Measurements from ENCODE around the gene CLASP2. TPM values are rescaled to one million over a fixed set of nuclear protein-coding genes. Genes with fewer than 3 reads are reported as not detected.
"Not testable (repeated sequence)": the region's sequence is repeated elsewhere in the genome, so short reads cannot be mapped to it uniquely, and the experiment has no call there.

Gene CLASP2
- total RNA-seq, 1 experiment from 2014 or later = 40.4 TPM

DNA sequence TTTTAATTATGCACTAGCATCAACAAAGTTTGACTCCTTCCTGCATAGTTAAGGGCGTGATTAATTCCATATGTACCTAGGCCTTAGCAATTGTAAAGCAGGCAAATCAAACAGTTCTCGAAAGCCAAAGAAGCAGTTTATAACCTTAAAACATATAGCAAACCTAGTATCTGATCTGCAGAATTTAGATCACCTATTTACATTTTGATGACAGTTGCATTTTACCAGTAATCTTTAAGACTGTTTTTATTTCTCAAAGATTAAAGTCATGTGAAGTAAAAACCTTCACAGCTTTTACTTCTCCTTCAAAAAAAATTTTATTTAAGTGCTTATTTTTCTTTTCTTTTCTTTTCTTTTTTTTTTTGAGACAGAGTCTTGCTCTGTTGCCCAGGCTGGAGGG, 257.0 kb downstream of the CLASP2 start:
- ATAC-seq (no peak), DNase-seq (ENCODE audit: low read depth, low spot score) (no peak)
- H3K27me3 ChIP-seq (ENCODE audit: control insufficient read depth, insufficient read depth, low read length) = no peaks in the 10 kb centered on the region
- H3K27ac ChIP-seq (ENCODE audit: low read length) = no peak overlapping the region
- CTCF ChIA-PET = no interaction called here
- H3K36me3 ChIP-seq (ENCODE audit: control insufficient read depth, insufficient read depth, low read length) = no peaks in the 10 kb centered on the region
- TF ChIP-seq, protein P1, sequence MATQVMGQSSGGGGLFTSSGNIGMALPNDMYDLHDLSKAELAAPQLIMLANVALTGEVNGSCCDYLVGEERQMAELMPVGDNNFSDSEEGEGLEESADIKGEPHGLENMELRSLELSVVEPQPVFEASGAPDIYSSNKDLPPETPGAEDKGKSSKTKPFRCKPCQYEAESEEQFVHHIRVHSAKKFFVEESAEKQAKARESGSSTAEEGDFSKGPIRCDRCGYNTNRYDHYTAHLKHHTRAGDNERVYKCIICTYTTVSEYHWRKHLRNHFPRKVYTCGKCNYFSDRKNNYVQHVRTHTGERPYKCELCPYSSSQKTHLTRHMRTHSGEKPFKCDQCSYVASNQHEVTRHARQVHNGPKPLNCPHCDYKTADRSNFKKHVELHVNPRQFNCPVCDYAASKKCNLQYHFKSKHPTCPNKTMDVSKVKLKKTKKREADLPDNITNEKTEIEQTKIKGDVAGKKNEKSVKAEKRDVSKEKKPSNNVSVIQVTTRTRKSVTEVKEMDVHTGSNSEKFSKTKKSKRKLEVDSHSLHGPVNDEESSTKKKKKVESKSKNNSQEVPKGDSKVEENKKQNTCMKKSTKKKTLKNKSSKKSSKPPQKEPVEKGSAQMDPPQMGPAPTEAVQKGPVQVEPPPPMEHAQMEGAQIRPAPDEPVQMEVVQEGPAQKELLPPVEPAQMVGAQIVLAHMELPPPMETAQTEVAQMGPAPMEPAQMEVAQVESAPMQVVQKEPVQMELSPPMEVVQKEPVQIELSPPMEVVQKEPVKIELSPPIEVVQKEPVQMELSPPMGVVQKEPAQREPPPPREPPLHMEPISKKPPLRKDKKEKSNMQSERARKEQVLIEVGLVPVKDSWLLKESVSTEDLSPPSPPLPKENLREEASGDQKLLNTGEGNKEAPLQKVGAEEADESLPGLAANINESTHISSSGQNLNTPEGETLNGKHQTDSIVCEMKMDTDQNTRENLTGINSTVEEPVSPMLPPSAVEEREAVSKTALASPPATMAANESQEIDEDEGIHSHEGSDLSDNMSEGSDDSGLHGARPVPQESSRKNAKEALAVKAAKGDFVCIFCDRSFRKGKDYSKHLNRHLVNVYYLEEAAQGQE (IDR thresholded peaks at IDR 0.05; ENCODE audit: insufficient read depth in 1 of 2, low read depth in 2 of 2, low read length in 1 of 2) = no peak
- no peak for TF ChIP-seq POLR2AphosphoS5 (IDR thresholded peaks at IDR 0.05; ENCODE audit: low read depth, low read length)
- TF ChIP-seq, protein P2, sequence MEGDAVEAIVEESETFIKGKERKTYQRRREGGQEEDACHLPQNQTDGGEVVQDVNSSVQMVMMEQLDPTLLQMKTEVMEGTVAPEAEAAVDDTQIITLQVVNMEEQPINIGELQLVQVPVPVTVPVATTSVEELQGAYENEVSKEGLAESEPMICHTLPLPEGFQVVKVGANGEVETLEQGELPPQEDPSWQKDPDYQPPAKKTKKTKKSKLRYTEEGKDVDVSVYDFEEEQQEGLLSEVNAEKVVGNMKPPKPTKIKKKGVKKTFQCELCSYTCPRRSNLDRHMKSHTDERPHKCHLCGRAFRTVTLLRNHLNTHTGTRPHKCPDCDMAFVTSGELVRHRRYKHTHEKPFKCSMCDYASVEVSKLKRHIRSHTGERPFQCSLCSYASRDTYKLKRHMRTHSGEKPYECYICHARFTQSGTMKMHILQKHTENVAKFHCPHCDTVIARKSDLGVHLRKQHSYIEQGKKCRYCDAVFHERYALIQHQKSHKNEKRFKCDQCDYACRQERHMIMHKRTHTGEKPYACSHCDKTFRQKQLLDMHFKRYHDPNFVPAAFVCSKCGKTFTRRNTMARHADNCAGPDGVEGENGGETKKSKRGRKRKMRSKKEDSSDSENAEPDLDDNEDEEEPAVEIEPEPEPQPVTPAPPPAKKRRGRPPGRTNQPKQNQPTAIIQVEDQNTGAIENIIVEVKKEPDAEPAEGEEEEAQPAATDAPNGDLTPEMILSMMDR (IDR thresholded peaks at IDR 0.05) = no peak
- TF ChIP-seq SIN3A (IDR thresholded peaks at IDR 0.05; ENCODE audit: borderline replicate concordance, insufficient read depth, low read depth, low read length) = no peak
- no peak for TF ChIP-seq TCF7L2 (IDR thresholded peaks at IDR 0.05; ENCODE audit: low read depth, low read length)
- intact Hi-C loops (cut with micrococcal nuclease; ENCODE audit: unreplicated experiment) = no loop called here
- no peaks in the 10 kb centered on the region for H3K4me1 ChIP-seq (ENCODE audit: control insufficient read depth, insufficient read depth, low read length)
- no TSS peak for BruUV-seq (replicated peaks)
- POLR2A ChIA-PET = no interaction called here
- H3K9me3 ChIP-seq (ENCODE audit: control insufficient read depth, insufficient read depth, low read depth, low read length) = no peaks in the 10 kb centered on the region
- H3K4me3 ChIP-seq (ENCODE audit: low read depth in 2 of 2, low read length in 2 of 2) = no peak overlapping the region
- in situ Hi-C loops (cut with HindIII; ENCODE audit: low pct_unique_long_range_greater_than_20kb, low sequenced_read_pairs) = no loop called here

DNA sequence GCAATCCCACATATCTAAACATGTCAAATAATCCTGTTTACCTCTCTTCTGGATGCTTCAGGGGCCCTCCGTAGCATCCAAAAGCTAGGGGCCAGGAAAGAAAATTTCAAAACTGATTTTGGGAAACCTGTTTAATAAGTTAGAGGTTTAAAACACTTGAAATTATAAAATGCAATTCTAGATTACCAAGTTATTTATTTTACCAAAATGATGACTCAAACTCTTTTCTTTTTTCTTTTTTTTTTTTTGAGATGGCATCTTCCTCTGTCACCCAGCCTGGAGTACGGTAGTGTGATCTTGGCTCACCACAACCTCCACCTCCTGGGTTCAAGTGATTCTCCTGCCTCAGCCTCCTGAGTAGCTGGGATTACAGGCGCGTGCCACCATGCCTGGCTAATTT, 258.5 kb downstream of the CLASP2 start:
- BruUV-seq (replicated peaks); H3K27ac ChIP-seq (ENCODE audit: low read length); CTCF ChIA-PET; H3K27me3 ChIP-seq (ENCODE audit: control insufficient read depth, insufficient read depth, low read length); in situ Hi-C loops (cut with HindIII; ENCODE audit: low pct_unique_long_range_greater_than_20kb, low sequenced_read_pairs); H3K9me3 ChIP-seq (ENCODE audit: control insufficient read depth, insufficient read depth, low read depth, low read length); DNase-seq (ENCODE audit: low read depth, low spot score); H3K4me3 ChIP-seq (ENCODE audit: low read depth in 2 of 2, low read length in 2 of 2); intact Hi-C loops (cut with micrococcal nuclease; ENCODE audit: unreplicated experiment); H3K4me1 ChIP-seq (ENCODE audit: control insufficient read depth, insufficient read depth, low read length); H3K36me3 ChIP-seq (ENCODE audit: control insufficient read depth, insufficient read depth, low read length); ATAC-seq: not testable (repeated sequence)
- POLR2A ChIA-PET = interaction anchor here (0.6 kb wide), 1 partner anchor 14 kb away, joined by 8 read pairs; no protein-coding TSS in a partner anchor

DNA sequence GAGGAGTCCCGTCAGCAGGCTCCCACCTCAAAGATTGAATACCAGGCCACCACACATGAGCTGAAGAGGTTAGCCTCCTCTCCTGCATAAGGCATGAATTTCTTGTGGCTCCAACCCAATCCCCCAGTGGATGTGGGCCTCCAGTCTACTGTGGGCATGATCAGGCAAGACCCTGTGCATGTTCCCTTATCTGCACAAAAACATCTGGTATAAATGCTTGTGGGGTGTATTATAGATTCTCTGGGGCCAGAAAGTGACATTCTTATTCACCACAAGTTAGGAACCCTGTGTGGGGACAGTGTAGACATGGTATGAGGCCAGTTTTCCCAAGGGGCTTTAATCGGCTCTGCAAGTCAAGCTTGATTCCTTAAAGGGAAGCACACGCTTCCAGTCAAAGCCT, 259.6 kb downstream of the CLASP2 start:
- no TSS peak for BruUV-seq (replicated peaks)
- POLR2A ChIA-PET = no interaction called here
- intact Hi-C loops (cut with micrococcal nuclease; ENCODE audit: unreplicated experiment) = no loop called here

More for the DNA sequence above, 259.6 kb downstream of the CLASP2 start:
- H3K4me3 ChIP-seq (ENCODE audit: low read depth in 2 of 2, low read length in 2 of 2) = no peak overlapping the region
- no peak for ATAC-seq
- no peak for DNase-seq (ENCODE audit: low read depth, low spot score)
- no peaks in the 10 kb centered on the region for H3K4me1 ChIP-seq (ENCODE audit: control insufficient read depth, insufficient read depth, low read length)
- in situ Hi-C loops (cut with HindIII; ENCODE audit: low pct_unique_long_range_greater_than_20kb, low sequenced_read_pairs) = no loop called here
- TF ChIP-seq SIN3A (IDR thresholded peaks at IDR 0.05; ENCODE audit: borderline replicate concordance, insufficient read depth, low read depth, low read length) (no peak), TCF7L2 (IDR thresholded peaks at IDR 0.05; ENCODE audit: low read depth, low read length) (no peak), POLR2AphosphoS5 (IDR thresholded peaks at IDR 0.05; ENCODE audit: low read depth, low read length) (no peak)
- TF ChIP-seq, protein P2 (IDR thresholded peaks at IDR 0.05) = no peak
- TF ChIP-seq, protein P1 (IDR thresholded peaks at IDR 0.05; ENCODE audit: insufficient read depth in 1 of 2, low read depth in 2 of 2, low read length in 1 of 2) = no peak
- H3K9me3 ChIP-seq (ENCODE audit: control insufficient read depth, insufficient read depth, low read depth, low read length) = no peaks in the 10 kb centered on the region
- CTCF ChIA-PET = no interaction called here
- no peak overlapping the region for H3K27ac ChIP-seq (ENCODE audit: low read length)
- no peaks in the 10 kb centered on the region for H3K27me3 ChIP-seq (ENCODE audit: control insufficient read depth, insufficient read depth, low read length)
- H3K36me3 ChIP-seq (ENCODE audit: control insufficient read depth, insufficient read depth, low read length) = no peaks in the 10 kb centered on the region

Measured in Panc1 (cell line).